ENCODE measurements around the gene C14orf132.
A peak's percentile ranks its signal among the peaks of the same experiment; 100 is the strongest.

The C14orf132 gene

DNA sequence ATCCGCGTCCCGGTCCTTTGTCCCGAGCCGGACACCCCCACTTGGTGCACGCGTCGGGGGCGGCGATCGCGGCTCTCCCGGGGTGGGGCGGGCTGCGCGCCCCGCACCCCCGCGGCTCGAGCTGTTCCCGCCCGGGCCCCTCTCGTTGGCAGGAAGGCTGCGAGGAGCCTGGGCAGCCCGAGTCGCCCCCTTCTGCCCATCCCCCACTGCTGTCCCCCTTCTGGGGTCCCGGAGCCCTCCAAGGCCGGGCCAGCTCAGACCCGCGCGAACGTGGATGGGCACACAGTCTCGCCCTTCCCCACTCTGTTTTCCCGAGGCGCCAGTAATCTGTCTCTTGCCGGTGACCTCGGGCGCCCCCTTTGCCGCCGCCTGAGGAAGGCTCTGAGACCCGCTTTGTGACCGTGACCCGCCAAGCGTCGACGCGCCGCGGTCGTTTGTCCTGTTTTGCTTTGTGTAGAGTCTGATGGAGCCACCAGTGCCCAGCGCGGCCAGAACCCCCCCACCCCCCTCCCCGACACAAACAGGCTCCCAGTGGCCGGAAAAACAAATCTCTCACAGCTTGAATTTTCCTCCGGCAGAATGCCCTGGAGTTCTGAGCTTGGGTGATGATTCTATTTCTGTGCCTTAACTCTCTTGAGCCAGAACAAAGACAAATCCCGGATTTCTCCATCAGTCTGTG lies 610 bp downstream of the C14orf132 start:
- DNase-seq (ENCODE audit: low spot score): peak; percentile 3

DNA sequence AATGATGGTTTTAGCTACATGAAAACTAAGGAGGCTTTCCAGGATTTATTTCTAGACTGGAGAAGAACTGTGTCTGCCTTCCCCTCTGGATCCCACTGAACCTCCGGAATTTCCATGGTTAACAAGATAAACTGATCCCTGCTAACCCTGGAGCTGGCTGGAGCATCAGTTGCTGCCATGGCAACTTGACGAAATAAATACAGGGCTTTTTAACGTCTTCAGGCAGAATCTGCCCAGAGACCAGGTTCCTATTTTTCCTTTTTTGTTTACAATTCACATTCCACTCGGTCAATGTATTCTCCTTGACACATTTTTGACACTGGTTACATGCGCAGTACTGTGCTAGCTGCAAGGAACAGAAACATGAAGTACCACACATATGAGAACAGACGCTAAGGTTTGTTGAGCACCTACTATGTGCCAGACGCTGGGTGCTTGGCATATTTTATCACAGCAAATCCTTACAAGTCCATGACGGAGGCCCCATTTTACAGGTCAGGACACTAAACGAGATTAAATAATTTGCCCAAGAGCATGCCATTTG lies 1.7 kb downstream of the C14orf132 start:
- DNase-seq (ENCODE audit: low spot score): no peak

DNA sequence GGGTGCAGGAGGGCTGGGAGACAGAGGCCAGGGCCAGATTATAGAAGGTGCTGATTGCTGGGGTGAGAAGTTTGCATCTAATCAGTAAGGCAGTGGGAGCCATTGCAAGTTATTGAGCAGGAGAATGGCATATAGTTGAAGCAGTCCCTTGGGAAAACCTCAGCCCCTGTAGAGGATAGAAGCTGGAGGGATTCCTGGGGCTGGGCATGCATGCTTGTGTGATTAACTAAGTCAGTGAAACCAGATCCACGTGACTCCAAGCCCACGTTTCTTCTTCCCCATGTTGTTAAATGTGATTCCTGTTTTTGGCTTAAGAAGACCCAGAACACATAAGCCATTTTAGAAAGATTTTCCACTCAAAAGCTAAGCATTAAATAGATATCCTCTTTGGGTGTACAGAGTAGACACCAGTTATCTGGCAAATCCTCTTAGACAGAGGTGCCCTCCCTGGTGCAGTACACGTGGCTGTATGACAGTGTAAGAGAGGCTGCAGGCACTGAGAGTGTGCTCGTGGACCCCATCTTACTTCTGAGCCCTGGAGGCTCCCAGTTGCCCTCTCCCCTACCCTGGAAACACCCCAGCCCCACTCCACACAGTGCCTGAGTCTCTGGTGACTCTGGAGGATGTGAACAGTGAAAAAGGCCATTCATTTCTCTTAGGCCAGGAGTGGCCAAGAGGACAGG lies 3.2 kb downstream of the C14orf132 start:
- DNase-seq (ENCODE audit: low spot score): no peak

DNA sequence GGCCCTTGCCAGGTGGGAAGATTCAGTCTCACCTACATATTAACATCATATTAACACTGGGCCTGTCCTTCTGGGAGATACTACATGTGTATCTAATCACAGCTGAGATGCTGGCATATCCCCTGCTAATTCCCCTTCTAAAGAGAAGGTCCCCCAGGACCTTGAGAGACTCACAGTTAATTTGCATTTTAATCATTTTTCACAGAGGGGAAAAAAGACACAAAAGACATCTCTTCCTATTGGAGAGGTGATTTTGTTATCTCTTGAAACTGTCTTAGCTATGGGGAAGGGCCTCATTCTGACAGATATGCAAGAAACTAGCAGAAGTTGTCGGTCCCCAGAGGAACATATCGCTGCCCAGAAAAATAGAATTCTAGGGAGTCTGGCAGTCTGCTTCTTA lies 7.5 kb downstream of the C14orf132 start:
- no peak for DNase-seq (ENCODE audit: low spot score)

DNA sequence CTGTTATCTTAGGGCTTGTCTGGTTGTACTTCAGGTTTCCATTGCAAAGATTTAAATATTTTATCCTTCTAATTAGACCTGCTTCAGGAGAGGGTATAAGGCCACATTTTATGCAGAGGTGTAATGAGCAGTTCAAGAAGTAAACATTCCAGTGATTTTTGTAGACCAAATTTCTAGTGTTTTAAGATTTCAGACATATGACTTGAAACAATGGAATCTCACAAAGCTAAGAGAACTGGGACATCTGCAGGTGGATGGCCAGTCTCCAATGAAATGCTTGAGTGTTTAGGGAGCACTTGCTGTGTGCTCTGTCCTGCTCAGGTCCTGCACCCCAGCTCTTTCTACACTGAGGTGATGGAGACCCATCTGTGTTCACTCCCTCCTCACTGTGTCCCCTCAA lies 7.9 kb downstream of the C14orf132 start:
- no peak for DNase-seq (ENCODE audit: low spot score)

DNA sequence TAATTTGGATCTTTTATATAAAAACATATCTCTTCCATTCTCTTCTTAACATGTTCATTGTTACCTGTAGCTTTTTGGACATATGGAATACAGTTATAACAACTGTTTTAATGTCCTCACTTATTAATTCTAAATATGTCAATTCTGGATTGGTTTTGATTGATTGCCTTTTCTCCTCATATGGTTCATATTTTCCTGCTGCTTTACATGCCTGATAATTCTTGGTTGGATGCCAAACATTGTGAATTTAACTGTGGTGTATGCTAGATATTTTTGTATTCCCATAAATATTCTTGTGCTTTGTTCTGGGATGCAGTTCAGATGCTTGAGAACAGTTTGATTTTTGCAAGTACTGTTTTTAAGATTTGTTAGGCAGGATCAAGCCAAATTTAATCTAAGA lies 10.8 kb downstream of the C14orf132 start:
- no peak for DNase-seq (ENCODE audit: low spot score)

DNA sequence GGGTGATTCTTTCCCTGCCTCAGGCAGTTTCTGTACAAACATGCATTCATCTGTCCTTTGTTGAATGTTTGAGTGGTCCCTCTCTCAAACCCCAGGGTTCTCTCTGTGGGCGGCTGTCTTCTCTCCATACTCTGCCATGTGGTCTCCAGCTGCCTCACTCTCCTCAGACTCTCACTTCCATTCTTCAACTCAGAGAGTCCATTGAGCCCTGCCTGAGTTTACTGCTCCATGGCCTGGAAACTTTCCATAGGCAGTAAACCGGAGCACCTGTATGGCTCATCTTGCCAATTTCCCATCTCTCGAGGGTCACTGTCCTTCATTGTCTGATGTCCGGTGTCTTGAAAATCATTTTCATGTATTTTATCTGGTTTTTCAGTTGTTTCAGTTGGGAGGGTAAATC lies 11.3 kb downstream of the C14orf132 start:
- DNase-seq (ENCODE audit: low spot score): no peak

DNA sequence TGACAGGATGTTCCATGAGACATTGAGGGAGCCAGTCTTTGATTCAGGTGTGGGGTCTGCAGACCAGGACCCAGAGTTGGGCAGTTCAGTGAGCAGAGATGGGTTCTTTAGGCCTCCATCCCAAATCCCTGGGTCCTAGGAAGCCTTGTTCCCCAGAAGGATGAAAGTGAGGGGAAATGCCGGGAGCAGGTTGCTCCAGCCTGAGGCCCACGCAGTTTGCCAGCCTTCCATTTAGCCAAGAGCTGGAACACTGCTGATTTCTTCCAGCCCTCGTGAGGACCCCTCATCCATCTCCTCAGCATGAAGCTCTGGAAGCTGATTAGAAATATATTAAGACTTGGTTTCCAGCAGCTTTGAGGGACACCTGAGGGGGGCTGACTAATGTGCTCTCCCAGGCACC lies 12.1 kb downstream of the C14orf132 start:
- DNase-seq (ENCODE audit: low spot score): no peak

DNA sequence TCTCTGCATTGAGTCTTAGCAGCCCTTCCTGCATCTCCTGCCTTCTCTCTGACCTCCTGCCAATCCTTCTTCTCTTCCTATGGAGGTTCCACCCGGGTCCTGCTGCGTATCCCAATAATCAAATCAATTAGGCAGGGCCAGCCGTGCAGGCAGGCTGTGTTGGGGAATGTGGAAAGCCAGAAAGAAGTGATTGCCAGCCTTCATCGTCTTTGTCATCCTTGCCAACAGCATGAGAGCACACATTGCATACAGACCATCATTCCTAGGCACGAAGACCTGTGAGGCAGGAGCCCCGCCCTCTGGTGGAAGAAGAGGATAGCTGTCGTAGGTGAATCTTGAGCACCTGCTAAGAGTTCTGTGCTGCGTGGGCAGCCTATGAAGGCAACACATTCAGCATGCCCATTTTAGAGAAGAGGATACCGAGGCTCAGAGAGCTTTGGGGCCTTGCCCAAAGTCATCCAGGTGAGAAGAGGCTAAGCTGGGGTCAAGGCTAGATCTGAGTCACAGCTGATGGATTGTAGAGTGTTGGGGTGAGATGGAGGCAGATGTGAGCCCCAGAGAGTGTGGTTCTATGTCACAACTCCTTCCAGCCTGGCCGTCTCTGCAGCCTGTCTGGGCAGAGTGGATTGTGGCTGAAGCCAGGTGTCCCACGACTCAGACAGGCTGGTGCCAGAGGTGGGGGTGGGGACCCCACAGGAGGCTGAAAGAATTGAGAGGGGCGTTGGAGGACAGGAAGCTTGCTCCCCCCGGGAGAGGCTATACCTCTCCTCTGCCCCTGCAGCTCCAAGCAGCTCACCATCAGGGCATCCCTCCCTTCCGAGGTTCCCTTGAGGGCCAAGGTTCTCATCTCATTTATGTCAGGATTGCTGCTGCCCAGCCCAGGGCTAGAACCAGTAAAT lies 12.7 kb downstream of the C14orf132 start:
- no peak for DNase-seq (ENCODE audit: low spot score)

DNA sequence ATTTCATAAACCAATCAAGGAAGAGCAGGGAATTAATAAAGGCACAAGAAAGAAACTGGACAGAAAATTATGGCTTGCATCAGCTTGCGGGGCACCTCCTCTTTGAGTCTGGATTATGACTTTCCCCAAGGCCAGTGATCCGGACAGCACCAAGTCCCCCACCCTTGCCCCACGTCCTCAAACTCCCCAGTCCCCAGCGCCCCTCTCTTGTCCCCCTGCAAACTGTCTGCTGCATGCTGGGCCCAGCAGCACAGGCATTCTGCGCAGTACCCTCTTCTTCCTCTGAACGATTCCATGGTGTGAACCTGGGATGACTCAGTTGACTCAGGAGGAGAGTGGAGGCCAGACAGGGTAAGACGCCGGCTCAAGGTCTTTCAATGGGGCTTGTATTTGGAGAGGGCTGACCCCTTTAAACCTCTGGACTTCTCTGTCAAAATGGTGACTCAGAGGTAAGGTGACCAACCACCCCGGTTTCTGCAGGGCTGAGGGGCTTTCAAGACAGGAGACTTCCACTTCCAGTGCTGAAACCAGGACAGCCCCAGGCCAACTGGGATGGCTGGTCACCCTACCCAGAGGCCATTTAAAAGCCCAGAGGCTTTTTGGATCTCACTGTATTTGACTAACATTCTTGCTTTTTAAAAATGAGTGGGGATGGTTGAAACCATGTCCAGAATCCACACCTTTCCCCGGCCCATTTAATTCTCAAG lies 13.5 kb downstream of the C14orf132 start:
- no peak for DNase-seq (ENCODE audit: low spot score)

DNA sequence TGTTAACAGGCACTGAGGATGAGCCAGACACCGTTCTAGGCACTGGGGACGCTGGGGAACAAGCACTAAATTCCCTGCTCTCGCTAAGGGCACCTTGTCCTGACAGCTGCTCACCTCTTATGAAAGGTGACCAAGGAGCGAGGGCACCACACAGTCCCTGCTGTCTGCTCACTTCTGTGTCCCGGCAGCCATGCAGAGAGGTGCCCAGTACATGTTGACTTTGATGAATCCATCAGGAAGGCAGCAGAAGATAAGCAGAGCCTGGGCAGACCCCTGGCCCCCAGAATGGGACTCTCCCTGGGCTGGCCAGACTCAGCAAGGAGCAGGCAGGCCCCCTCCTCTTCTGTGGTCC lies 14.1 kb downstream of the C14orf132 start:
- DNase-seq (ENCODE audit: low spot score): no peak

DNA sequence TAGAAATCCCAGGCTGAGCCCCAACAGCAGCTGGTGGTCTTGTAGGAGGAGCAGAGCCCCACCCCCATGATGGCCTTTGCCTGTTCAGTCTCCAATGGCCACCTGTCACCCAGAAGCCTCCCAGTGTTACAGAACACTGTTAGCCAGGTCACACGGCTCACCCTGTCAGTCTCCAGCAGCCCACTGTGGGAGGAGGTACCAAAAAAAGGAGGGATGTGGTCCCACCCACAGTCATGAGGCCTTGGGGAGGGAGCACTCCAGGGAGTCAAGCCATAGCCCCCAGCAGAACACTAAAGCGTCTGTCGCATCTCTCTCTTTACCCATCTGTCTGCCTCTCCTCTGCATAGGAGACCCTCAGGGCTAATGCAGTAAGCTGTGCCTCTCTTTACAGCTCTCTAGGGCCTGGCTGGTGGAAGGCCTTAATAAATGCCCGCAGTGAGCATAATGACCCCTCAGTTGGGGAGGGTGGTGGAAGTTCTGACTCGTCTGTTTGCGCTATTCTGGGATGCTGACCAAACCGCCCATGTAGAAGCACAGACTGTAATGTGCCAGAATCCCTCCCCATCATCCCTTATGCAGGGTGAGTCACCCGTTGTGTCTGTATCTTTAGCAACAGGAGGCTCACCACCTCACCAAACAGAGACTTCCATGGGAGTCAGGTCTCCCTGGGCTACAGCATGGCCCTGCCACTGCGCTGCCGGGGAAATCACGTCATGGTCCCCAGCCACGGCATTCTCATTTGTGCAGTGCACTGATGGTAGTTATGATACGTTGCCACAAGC lies 14.6 kb downstream of the C14orf132 start:
- no peak for DNase-seq (ENCODE audit: low spot score)

DNA sequence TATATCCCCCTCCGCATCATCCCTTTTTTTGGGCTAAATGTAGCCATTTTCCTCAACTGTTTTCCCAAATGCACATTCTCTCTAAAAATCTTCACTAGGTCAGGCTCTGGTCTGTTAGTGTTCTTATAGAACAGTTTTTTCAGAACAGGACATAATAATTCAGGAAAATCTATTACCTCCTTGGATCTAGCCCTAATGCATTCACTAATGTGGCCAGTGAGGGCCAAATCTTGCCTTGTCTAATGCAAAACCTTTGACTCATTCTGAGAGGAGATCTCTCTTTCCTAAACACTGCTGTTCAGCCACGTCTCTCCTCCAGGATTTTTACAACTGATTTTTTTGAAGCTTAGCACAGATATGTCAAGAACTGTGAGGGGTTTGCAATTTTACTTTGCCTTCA lies 15.5 kb downstream of the C14orf132 start:
- no peak for DNase-seq (ENCODE audit: low spot score)

DNA sequence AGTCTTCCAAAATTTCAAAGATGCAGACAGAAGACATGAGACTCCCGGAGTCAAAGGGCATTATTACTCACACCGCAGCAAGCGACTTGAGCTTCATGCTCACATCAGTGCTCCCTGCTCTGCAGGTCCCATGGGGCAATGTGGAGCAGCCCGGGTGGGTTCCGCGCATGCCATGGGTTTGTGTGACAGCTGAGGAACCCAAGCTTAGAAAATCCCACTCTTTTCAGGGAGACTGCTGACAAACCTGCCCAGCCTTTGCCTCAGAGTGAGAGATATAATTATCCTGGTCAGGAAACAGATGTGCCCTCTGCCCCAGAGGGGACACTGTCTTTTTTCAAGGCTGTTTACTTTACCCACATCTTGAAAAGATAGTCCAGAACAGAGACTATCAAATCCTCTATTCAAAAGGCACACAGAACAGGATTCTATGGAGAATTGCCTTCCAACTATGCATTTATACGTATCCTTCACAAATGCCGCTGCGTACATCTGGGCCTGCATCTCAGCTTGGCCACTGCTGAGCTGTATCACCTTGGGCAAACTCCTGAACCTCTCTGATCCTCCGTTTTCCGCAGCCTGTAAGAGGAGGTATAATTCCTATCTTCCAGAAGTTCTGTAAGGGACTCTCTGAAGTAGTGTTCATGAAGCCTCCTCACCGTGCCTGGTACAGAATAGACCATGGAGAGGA lies 16.0 kb downstream of the C14orf132 start:
- DNase-seq (ENCODE audit: low spot score): no peak

DNA sequence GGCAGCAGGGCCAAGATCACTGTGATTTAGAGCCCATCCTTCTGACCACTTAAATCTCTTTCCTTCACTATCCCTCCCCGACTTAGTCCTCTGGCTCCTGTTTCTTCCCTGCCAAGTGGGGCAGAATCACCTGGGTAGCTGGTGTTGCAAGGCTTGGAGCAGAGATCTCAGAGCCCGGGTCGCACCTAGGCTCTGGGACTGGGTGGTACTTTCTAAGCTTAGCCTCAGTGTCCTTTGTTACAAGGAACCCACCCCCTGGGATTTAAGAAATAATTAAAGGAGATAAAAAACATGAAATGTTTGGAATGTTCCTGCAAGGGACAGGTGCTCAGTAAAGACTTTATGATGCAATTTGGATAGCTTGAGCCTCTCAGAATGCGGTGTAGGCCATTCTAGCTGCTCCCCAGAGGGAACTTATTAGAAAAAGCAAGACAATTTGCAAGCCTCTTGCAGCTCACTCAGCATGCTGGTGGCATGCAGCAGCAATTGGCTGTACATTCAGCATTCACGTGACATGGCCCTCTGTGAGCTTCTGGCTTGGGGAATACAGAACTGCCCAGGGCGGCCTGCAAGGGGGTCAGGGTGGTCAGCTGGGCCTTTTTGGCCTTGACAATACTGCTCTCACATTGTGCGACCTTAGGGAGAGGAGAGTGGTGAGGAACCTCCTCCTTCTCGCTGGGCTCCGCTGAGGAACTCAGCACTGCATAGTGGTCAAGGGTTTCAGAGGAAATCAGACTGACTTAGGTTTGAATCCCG lies 16.8 kb downstream of the C14orf132 start:
- DNase-seq (ENCODE audit: low spot score): no peak

DNA sequence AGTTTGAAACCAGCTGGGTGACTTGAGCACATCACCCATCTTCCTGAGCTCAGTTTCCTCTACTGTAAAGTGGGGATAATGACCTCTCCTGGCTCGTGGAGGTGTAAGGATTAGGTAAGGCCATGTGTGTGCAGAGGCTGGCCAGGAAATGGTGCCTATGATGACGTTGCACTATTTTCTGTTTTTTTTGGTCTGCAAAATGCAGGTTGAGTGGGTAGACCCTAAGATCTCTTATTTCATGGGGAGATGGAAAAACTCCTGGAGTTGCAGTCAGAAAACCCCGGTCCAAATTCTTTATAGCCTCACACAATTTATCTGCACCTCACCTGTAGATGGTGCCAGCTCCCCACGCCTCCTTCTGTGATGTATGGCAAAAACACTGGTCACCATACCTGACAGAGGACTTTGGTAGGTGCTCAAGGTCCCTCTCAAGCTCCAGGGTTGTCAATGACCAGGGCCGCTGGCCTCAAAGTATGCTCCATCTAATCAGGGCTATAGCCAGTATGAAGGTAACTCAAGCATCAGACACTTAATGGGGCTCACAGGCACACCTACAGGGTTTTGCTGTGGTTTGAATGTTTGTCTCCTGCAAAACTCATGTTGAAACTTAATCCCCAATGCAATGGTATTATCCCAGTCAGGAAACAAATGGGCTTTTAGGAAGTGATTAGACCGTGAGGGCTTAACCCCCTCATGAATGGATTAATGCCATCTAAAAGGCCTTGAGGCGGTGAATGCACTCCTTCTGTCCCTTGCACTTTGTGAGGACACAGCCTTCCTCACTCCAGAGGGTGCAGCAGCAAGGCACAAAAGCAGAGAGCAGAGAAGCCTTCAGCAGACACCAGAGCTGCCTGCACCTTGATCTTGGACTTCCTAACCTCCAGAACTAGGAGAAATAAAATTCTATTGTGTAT lies 17.6 kb downstream of the C14orf132 start:
- no peak for DNase-seq (ENCODE audit: low spot score)

DNA sequence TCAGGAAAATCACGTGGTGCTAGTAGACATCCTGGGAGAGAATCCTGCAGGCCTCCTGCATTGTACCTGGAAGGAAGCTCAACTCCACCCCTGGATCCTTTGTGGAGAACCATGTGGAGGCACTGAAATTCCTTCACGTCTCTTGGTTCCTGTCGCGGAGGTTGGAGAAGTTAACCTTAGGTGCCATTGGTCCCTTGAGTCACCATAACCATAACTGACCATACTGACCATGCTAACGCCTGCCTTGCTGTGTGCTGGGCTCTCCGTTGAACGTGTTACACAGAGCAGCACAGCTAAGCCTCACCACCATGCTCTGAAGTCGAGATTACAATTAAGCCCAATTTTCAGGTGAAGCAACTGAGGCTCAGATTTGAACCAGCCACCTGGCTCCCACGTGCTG lies 18.6 kb downstream of the C14orf132 start:
- DNase-seq (ENCODE audit: low spot score): no peak

DNA sequence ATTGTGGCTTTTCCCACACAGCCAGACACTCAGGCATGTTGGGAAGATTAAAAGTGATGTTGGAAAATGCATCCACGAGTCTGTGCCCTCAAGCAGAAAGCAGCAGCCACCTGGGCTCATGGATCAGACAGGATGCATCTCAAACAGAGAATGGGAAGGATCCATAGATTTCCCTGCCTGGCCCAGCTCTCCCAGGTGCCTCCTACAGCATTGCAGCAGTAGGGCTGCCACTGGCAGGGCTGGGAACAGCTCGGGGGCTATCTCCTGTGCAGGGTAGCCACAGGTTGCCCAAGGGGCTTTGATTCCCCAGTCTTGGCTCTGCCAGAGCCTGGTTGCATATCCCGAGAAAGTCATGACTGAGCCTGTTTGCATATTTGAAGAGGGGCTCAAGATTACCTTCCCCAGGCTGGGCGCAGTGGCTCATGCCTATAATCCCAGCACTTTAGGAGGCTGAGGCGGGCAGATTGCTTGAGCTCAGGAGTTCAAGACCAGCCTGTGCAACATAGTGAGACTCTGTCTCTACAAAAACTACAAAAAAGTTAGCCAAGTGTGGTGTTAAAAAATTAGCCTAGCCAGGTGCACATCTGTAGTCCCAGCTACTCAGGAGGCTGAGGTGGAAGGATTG lies 19.5 kb downstream of the C14orf132 start:
- no peak for DNase-seq (ENCODE audit: low spot score)

Data from CD4-positive, alpha-beta T cell treated with Interleukin-6 at 100 ng/mL for 8 hours (primary cell).